Cardiac fibroblast (primary cell): ENCODE measurements around the gene SPIB.

ENCODE experiments used
- DNase-seq, 2 donors: peaks; one replicate each; pipeline versions ENCODE4 v3.0.0 to v3.0.0-alpha.2; 2010; ENCODE audit warnings: low read depth in 2 of 2
- H3K4me3 ChIP-seq, 2 donors: replicated peaks in 1 of 2; 1 replicate in 1 of 2; 2 replicates in 1 of 2; pipeline ENCODE4 v1.5.1; 2011; ENCODE audit warnings: low read depth in 2 of 2, low read length in 2 of 2, mild to moderate bottlenecking in 2 of 2, moderate library complexity in 1 of 2
- TF ChIP-seq, protein P1 (sequence below): IDR thresholded peaks from one replicate; pipeline ENCODE4 v1.5.1; 2011; ENCODE audit warnings: low read depth, mild to moderate bottlenecking, low read length, inconsistent platforms

Gene SPIB

DNA sequence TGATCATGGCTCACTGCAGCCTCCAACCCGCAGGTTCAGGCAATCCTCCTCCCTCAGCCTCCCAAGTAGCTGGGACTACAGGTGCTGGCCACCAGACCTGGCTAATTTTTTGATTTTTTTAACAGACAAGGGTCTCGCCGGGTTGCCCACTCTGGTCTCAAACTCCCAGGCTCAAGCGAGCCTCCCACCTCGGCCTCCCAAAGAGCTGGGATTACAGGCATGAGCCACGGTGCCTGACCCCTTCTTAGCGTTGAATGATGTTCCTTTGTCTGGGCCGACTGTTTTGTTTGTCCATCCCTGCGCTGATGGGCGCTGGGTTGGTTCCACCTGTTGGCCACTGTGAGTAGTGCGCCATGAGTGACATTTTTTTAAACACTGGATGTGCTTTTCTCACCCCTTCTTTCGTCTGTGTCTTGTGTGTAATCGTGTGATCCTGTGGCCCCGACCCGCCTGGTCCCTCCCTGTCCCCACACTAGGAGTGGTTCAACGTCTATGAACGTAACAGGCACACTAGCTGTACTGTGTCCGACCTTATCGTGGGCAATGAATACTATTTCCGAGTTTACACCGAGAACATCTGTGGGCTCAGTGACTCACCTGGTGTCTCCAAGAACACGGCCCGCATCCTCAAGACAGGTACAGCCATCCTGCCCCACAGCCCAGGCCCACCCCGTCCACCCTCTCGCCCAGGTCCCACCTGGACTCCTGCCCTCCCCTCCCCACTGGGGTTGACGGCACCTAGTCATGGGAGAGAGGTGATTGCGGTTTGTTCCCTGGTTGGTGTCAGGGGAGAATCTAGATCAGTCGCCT lies 42.5 kb downstream of the SPIB start:
- peak; percentile 77 to 78 for DNase-seq
- TF ChIP-seq, protein P1, sequence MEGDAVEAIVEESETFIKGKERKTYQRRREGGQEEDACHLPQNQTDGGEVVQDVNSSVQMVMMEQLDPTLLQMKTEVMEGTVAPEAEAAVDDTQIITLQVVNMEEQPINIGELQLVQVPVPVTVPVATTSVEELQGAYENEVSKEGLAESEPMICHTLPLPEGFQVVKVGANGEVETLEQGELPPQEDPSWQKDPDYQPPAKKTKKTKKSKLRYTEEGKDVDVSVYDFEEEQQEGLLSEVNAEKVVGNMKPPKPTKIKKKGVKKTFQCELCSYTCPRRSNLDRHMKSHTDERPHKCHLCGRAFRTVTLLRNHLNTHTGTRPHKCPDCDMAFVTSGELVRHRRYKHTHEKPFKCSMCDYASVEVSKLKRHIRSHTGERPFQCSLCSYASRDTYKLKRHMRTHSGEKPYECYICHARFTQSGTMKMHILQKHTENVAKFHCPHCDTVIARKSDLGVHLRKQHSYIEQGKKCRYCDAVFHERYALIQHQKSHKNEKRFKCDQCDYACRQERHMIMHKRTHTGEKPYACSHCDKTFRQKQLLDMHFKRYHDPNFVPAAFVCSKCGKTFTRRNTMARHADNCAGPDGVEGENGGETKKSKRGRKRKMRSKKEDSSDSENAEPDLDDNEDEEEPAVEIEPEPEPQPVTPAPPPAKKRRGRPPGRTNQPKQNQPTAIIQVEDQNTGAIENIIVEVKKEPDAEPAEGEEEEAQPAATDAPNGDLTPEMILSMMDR = peak; percentile 86
- no peak overlapping the region for H3K4me3 ChIP-seq

DNA sequence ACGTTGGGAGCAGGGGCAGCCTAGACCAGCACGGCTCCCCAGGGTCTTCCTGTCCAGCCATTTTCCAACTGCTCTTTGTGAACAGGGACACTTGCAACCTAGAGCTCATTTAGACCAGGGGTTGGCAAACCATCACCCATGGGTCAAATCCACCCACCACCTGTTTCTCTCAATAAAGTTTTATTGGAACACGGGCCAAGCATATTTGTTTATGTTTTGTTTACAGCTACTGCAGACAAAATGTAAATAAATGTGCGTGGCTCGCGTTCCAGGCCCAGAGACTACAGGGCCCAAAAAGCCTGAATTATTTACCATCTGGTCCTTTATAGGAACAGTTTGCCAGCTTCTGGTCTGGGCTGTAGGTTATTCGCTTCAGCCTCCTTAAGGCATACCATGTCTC lies 44.2 kb downstream of the SPIB start:
- DNase-seq = no peak
- H3K4me3 ChIP-seq = no peak overlapping the region
- TF ChIP-seq, protein P1 = no peak

DNA sequence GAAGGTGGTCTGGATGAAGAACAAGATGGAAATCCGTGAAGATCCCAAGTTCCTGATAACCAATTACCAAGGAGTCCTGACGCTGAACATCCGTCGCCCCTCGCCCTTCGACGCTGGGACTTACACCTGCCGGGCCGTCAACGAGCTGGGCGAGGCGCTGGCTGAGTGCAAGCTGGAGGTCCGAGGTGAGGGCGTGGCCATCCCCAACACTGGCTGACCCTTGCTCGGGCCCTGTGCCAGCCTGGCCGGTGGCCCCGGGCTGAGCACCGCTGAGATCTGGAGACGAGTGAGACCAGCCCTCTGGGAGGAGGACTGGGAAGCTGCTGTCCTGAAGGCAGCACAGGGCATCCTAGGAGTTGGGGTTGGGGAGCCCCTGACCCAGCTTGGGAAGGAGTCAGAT lies 45.6 kb downstream of the SPIB start:
- no peak overlapping the region for H3K4me3 ChIP-seq
- no peak for DNase-seq
- TF ChIP-seq, protein P1 = no peak

DNA sequence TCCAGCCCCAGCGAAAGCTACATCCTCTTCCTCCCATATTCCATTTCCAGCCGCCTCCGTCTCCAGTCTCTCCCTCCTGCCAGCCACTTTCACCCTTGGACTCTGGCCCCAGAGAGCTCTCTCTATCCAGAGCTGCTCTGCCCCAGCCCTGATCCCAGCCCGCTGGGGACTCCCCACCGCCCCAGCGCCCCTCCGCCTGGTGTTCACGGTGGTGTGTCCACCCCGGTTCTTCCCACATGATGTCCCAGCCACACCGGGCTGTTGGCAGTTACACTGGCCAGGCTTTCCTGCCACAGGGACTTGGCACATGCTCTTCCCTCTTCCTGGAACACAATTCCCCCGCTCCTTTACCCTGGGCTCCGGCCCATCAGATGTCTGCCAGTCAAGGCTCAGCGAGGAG lies 46.3 kb downstream of the SPIB start:
- no peak for DNase-seq
- H3K4me3 ChIP-seq = no peak overlapping the region
- TF ChIP-seq, protein P1 = no peak

DNA sequence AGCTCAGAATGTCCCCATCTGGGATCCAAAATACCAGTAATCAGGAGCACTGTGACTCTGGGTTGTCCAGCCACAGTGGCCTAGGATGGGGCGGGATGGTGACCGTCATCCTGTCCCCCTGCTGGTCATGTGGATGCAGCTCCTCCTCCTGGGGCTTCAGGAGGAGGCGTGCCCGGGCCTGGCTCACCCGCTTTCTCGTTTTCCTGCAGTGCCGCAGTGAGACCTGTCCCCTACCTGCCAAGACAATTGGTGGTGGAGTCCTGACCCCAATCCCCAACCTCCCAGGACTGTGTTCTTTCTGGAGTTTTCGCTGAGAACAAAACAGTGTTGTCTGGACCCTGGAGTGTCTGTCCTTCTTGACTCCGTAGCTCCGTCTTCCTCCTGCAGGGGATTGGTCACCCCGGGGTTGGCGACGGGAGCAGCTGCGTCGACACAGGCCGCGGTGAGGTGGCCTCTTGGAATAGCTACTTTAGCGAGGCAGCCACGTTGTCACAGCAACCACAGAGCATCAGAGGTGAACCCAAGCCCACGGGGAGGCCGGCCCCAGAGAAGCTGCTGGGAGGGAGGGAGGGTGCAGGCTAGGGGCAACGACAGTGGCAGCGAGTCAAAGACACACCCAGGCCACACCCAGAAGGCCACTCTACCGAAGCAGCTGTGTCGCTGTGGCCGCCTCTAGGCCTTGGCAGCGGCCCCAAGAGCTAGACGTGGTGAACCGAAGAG lies 47.4 kb downstream of the SPIB start:
- DNase-seq = no peak
- no peak overlapping the region for H3K4me3 ChIP-seq
- TF ChIP-seq, protein P1 = peak; percentile 24

DNA sequence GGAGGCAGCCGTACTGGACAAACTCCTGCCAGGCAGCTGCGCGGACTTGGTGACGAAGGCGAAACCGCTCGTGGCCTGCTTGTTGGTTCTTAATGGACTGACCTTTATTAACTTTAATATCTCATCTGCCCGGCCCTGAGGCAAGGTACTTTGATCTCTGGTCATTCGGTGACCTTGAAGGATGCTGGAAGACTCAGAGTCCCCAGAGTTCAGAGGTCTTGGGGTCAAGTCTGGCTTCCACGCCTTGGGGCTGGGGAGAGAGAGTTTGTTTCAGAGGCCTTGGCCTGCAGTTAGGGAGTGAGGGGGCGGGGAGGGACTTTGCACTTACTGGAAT lies 47.9 kb downstream of the SPIB start:
- no peak overlapping the region for H3K4me3 ChIP-seq
- TF ChIP-seq, protein P1 = no peak
- DNase-seq = no peak
